ENCODE results near the gene UBL4A.

Gene UBL4A

DNA sequence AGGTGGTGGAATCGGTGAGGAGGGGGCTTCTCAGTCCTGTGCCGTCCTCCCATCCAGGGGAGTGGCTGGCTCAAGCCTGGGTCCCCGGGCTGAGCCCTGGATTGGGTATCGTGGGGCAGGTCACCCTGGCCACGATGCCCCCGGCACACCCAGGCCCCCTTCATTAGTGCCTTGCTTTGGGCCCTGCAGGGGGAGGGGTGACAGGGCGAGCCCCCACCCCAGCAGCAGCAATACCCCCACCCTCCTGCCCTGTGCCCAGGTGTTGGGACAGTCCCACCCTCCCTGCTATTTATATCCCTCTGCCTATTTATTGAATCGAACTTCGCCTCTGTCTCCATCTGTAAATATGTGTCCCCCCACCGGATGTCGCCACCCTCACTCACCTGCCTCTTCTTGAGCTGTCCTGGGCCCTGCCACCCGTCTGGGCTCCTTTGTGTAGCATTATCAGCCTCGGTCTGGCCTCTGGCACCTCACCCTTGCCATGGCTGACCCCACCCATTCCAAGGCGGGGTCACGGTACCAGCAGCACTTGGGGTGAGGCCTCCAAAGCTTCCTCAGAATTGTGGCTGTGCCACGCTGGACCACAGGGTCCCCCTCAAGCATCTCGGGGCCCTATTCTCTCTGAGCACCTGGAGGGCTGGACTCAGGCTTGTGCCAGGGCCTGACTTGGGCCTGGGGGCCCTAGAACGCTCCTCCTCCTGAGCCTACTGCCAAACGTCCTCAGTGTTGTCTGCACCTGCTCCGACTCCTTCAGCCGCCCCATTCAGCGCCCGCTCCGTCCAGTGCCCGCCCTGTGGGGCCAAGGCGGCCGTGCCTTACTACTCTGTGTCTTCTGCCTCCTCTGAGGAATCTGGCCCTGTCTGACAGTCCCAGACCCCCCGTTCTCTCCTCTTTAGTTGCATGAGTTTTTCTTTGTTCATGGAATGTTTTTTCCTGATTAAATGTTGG lies 13.5 kb downstream of the UBL4A start:
- TF ChIP-seq, protein P1, sequence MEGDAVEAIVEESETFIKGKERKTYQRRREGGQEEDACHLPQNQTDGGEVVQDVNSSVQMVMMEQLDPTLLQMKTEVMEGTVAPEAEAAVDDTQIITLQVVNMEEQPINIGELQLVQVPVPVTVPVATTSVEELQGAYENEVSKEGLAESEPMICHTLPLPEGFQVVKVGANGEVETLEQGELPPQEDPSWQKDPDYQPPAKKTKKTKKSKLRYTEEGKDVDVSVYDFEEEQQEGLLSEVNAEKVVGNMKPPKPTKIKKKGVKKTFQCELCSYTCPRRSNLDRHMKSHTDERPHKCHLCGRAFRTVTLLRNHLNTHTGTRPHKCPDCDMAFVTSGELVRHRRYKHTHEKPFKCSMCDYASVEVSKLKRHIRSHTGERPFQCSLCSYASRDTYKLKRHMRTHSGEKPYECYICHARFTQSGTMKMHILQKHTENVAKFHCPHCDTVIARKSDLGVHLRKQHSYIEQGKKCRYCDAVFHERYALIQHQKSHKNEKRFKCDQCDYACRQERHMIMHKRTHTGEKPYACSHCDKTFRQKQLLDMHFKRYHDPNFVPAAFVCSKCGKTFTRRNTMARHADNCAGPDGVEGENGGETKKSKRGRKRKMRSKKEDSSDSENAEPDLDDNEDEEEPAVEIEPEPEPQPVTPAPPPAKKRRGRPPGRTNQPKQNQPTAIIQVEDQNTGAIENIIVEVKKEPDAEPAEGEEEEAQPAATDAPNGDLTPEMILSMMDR (IDR thresholded peaks at IDR 0.05; ENCODE audit: low read depth, low read length, missing control alignments), result no peak
- DNase-seq (ENCODE audit: extremely low read depth, low read depth), result no peak
- H3K4me3 ChIP-seq (replicated peaks; ENCODE audit: low read depth, low read length), result no peak overlapping the region

DNA sequence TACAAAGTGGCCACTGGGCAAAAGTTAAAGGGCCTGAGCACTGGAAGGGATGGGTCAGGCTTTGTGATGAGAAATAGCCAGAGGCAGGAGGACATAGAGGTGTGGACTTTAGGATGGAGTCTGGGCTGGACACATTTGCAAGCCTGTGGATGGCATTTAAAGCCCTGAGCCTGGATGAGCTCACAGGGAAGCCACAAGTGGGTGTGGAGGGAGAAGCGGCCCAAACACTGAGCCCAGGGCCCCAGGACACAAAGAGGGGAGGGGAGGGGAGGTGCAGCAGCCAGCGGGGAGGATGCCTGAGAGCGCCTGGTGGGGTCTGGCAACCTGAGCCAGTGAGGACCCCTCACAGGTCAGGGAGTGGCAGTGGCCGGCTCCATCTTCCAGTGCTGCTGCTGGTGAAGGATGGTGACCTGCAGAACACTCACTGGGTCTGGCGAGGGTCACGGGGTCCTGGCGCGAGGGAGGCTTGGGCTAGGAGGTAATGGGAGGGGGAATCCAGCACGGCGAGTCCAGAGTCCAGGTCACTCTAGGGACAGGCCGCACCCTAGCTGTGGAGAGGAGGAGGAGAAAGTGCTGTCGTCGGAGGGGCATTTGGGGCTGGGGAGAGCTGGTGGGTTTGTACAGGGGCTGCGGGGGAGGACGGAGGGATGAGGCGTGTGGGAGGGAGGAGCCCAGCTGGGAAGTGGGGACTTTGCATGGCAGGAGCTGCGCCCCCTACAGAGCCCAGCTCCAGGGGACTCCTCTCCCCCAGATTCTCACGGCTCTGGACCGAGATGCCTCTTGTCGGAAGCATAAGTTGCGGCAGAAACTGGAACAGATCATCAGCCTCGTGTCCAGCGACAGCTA lies 14.4 kb downstream of the UBL4A start:
- H3K4me3 ChIP-seq (replicated peaks; ENCODE audit: low read depth, low read length), result no peak overlapping the region
- DNase-seq (ENCODE audit: extremely low read depth, low read depth), result no peak
- TF ChIP-seq, protein P1 (IDR thresholded peaks at IDR 0.05; ENCODE audit: low read depth, low read length, missing control alignments), result no peak

DNA sequence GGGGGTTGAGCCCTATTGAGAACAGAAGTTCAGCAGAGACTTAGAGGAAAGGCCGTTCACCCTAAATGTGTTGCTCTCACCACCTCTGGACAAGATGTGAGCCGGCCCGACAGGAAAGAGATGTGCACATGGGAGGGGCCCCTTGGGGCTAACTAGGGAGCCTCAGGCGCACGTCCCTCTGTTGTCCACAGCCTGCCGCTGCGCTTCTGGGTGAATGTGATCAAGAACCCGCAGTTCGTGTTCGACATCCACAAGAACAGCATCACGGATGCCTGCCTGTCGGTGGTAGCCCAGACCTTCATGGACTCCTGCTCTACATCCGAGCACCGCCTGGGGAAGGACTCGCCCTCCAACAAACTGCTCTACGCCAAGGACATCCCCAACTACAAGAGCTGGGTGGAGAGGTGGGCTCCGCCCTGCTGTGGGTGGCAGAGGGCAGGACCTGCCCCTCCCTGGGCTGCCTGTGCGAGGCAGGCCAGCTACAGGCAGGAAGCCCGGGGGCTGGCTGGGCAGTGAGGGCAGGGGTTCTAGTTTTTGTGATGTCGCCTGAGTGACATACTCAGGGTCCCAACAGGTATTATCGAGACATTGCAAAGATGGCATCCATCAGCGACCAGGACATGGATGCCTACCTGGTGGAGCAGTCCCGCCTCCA lies 15.4 kb downstream of the UBL4A start:
- DNase-seq (ENCODE audit: extremely low read depth, low read depth), result no peak
- TF ChIP-seq, protein P1 (IDR thresholded peaks at IDR 0.05; ENCODE audit: low read depth, low read length, missing control alignments), result no peak
- no peak overlapping the region for H3K4me3 ChIP-seq (replicated peaks; ENCODE audit: low read depth, low read length)

DNA sequence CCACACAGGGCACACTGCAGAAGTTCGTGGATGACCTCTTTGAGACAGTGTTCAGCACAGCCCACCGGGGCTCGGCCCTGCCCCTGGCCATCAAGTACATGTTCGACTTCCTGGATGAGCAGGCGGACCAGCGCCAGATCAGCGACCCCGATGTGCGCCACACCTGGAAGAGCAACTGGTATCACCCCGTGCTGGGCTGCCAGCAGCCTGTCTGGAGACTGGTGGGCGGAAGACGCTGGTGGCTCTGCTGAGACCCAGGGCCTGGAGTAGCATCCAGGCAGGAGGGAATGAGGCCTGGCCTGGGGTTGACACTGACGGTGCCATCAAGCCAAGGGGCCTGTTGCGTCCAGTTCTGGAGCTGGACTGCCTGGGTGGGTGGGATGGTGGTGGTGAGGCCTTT lies 16.0 kb downstream of the UBL4A start:
- no peak overlapping the region for H3K4me3 ChIP-seq (replicated peaks; ENCODE audit: low read depth, low read length)
- TF ChIP-seq, protein P1 (IDR thresholded peaks at IDR 0.05; ENCODE audit: low read depth, low read length, missing control alignments), result no peak
- no peak for DNase-seq (ENCODE audit: extremely low read depth, low read depth)

DNA sequence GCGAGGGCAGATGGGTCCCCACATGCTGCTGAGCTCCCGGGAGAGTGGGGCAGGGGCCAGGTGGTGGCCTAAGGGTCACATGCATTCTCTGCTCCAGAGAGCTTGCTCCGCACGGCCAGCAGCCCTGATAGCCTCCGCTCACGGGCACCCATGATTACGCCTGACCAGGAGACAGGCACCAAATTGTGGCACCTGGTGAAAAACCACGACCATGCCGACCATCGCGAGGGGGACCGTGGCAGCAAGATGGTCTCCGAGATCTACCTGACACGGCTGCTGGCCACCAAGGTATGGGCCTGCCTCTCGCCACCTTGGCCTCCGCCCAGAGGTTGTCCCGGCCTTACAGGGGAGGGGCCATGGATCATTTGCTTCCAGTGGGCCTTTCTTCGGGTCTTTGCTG lies 16.5 kb downstream of the UBL4A start:
- DNase-seq (ENCODE audit: extremely low read depth, low read depth), result no peak
- no peak overlapping the region for H3K4me3 ChIP-seq (replicated peaks; ENCODE audit: low read depth, low read length)
- TF ChIP-seq, protein P1 (IDR thresholded peaks at IDR 0.05; ENCODE audit: low read depth, low read length, missing control alignments), result no peak

DNA sequence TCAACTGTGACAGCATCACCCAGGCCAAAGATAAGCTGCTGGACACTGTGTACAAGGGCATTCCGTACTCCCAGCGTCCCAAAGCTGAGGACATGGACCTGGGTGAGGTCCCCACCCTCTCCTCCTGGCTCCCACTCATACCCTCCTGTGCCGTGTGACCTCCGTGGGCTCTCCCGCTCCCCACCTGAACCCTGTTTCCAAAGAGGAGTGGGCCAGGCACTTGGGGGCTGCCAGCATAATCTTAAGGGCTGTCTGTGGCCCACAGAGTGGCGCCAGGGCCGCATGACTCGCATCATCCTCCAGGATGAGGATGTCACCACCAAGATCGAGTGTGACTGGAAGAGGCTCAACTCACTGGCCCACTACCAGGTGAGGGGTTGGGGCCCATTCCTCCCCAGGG lies 17.3 kb downstream of the UBL4A start:
- TF ChIP-seq, protein P1 (IDR thresholded peaks at IDR 0.05; ENCODE audit: low read depth, low read length, missing control alignments), result no peak
- H3K4me3 ChIP-seq (replicated peaks; ENCODE audit: low read depth, low read length), result no peak overlapping the region
- no peak for DNase-seq (ENCODE audit: extremely low read depth, low read depth)

Measured in HFF-Myc (cell line).